ENCODE data around the gene PCDH17.

PCDH17 gene

DNA sequence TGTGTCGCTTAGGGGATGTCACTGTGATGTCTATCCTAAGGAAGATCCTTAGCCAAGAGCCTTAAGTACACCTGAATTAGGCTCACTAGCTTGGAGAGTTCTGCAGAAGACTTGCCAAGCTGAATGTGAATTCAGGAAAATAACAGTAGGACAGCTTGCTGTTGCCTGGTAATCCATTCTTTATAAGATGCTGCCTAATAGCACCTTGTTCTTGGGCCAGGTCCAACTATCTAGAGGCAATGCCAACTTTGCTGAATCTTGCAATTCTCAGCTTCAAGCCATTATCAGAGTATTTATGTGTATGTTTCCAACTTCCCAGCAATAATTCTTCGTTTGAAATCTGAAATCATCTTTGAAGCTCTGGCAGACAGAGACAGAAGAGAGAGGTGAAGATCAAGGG, 102.8 kb downstream of the PCDH17 start:
- no peak for DNase-seq (ENCODE audit: low read depth)

DNA sequence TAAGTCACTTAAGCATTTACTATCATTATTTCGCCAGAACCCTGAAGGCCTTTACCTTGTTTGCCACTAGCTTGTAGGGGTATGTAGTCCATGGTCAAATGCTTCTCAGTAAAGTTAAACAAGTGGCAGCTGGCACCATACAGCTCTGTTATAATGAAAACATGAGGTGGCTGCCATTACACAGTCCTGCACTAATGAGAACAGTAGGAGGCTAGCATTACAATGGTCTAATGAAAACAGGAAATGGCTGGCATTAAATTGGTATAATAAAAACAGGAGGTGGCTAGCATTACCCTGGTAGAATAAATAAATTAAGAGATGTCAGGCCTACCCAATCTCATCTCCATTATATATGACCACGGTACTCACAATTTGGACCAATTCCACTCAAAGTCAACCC, 107.5 kb downstream of the PCDH17 start:
- no peak for DNase-seq (ENCODE audit: low read depth)

DNA sequence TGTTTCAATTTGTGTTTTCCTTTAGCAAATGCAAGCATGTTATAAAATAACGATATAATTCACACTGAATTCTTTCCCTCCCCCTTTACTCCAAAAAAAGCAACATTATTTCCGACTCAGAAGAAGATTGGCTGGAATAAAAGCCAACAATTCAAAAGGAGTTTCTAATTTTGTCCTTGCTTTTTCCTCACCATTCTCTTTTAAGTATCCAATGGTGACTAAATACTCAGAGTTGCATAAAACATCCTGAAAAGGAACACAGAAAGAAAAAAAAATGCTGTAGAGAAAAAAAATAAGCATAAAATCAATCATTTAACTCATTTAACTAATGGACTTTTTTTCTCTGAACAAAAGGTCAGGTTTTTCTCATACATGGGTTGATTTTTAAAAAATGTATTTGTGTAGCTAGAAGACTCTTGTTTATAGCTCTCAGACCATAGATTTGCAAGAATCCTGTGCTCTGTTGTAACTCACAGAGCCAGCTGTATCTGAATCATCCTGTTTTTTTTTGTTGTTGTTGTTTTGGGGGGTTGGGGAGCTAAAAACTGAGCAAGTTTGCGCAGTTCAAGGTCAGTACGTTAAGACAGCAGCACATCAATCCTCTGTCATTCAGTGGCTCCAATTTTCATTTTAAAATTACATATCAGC, 108.1 kb downstream of the PCDH17 start:
- peak; percentile 6 for DNase-seq (ENCODE audit: low read depth)

DNA sequence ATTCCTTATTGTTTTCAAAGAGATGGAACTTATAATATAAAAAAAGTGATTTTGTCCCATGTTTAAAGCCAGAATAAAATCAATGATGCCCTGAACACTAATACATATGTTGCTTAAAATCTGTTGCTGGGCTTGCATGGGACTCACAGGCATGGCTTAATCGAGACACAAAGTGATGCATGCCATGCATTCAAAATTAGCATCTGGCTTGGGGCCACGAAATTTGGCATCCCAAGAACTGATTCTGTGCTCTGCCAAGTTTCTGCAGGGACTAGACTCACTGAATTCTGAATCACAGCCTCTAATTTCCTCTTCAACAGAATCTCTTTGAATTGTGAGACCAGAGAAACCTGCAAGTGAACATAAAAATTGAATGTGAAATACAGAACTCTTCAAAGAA, 109.2 kb downstream of the PCDH17 start:
- no peak for DNase-seq (ENCODE audit: low read depth)

DNA sequence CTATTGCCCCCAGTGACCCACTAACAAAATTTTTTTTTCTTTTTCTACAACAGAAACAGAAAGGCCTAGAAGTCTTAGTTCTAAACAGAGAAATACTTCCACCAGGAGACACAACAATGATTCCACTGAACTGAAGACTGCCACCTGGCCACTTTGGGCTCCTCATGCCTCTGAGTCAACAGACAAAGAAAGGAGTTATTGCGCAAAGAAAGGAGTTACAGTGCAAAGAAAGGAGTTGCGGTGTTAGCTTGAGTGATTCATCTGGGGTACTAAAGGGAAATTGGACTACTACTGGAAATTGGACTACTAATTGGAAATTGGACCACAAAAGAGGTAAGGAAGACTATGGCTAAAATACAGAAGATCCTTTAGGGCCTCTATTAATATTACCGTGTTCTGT, 116.6 kb downstream of the PCDH17 start:
- no peak for DNase-seq (ENCODE audit: low read depth)

DNA sequence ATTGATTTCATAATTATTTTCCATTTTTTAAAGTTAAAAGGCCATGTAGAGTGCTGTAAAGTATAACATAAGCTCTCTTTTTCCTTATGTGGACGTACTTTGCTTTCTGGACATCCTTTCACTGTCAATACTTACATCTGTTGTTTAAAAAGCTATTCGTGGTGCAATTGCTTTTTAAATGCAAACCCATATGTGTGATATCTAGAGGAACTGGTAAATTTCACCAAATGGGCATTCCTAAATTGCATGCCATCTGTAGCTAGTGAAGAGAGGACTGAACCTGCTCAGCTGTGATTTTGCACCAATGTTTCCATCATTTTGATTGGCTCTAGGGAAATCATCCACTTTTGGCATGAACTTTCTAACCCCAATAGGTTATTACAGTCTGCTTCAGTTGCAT, 129.4 kb downstream of the PCDH17 start:
- no peak for DNase-seq (ENCODE audit: low read depth)

DNA sequence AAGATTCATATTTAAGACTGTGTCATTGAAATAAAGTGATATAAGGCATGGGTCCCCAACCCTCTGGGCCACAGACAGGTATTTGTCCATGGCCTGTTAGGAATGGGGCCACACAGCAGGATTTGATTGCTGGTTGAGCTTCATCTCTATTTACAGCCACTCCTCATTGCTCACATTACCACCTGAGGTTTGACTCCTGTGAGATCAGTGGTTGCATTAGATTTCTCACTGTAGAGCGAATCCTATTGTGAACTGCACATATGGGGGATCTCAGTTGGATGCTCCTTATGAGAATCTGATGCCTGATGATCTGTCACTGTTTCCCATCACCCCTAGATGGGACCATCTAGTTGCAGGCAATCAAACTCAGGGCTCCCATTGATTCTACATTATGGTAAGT, 132.1 kb downstream of the PCDH17 start:
- no peak for DNase-seq (ENCODE audit: low read depth)

Data from amniotic epithelial cell (primary cell).